Right lobe of liver (tissue), 4 donors: Measurements from ENCODE around the gene PREX1.

Experiments
- POLR2A ChIP-seq: fragments of 450-650 bp; IDR thresholded peaks from one replicate; pipeline ENCODE4 v1.6.1; 2017; ENCODE audit warnings: antibody characterized with exemption, mild to moderate bottlenecking
- TF ChIP-seq, protein P1 (sequence below), 4 donors: fragments of 200-600 bp in 3 of 4; fragments of 450-650 bp in 1 of 4; IDR thresholded peaks; one replicate each; pipeline versions ENCODE4 v1.5.1 to v1.8.0; 2016 to 2022; ENCODE audit warnings: antibody characterized with exemption in 4 of 4, mild to moderate bottlenecking in 2 of 4
- donor health status: DM: no; HTN: no; CAD: no.
- donor health status: DM: no; HTN: no; CAD: no.
- donor health status: DM: no; HTN: yes; CAD: no.

- TF ChIP-seq, protein P1, sequence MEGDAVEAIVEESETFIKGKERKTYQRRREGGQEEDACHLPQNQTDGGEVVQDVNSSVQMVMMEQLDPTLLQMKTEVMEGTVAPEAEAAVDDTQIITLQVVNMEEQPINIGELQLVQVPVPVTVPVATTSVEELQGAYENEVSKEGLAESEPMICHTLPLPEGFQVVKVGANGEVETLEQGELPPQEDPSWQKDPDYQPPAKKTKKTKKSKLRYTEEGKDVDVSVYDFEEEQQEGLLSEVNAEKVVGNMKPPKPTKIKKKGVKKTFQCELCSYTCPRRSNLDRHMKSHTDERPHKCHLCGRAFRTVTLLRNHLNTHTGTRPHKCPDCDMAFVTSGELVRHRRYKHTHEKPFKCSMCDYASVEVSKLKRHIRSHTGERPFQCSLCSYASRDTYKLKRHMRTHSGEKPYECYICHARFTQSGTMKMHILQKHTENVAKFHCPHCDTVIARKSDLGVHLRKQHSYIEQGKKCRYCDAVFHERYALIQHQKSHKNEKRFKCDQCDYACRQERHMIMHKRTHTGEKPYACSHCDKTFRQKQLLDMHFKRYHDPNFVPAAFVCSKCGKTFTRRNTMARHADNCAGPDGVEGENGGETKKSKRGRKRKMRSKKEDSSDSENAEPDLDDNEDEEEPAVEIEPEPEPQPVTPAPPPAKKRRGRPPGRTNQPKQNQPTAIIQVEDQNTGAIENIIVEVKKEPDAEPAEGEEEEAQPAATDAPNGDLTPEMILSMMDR (IDR thresholded peaks at IDR 0.05): no peak
- TF ChIP-seq POLR2A: no peak
These were observed 64.4 kb downstream of the PREX1 start for GRCh38 chr20:48763216-48763914.
